ENCODE measurements around the gene SLC26A9.

GRCh38 chr1:205981257-205981656 is 38.0 kb upstream of the SLC26A9 start:
- TF ChIP-seq EZH2 (optimal IDR thresholded peaks at IDR 0.05; ENCODE audit: low read depth, low read length) (no peak), CTCF (IDR thresholded peaks at IDR 0.05; ENCODE audit: low read length) (no peak)

All from MM.1S (cell line).